H1 (cell line): ENCODE data around the gene ABHD16A. TPM values are rescaled to one million over a fixed set of nuclear protein-coding genes. Genes with fewer than 3 reads are reported as not detected.

Source experiments
- CTCF ChIA-PET: fragments of 300-600 bp; sonication (Branson Sonifier 250); formaldehyde crosslinking; loops from one replicate; lab custom pipeline; 2021; ENCODE audit not compliant: partially characterized antibody; lab: Charles Lee
- POLR2A ChIA-PET: fragments of 300-600 bp; sonication (Branson Sonifier 250); formaldehyde crosslinking; loops from one replicate; lab custom pipeline; 2021; ENCODE audit warnings: inconsistent platforms; ENCODE audit not compliant: partially characterized antibody; lab: Charles Lee
- DNase-seq, 2 experiments: peaks; one replicate each; pipeline versions ENCODE4 v3.0.0 to v3.0.0-alpha.2; 2010 to 2022; ENCODE audit warnings: low spot score in 2 of 2, low read depth in 1 of 2, mixed read lengths in 1 of 2
- FAIRE-seq: peaks from 2 replicates; lab custom pipeline; 2011; peaks lifted over from hg19 to GRCh38; lab: Jason Lieb, UNC
- H2AFZ ChIP-seq: 2 replicates; pipeline ENCODE4 v1.8.1; 2012; ENCODE audit warnings: low read length, inconsistent platforms
- H2AK5ac ChIP-seq: 2 replicates; pipeline ENCODE4 v1.6.1; 2013; ENCODE audit warnings: low read depth, low read length
- H2BK120ac ChIP-seq: replicated peaks from 2 replicates; pipeline ENCODE3; 2013; ENCODE audit warnings: low read depth, low read length, inconsistent platforms
- H2BK12ac ChIP-seq: 2 replicates; pipeline ENCODE4 v1.6.1; 2013; ENCODE audit warnings: low read depth, low read length
- H2BK15ac ChIP-seq: 2 replicates; pipeline ENCODE4 v1.6.1; 2013; ENCODE audit warnings: low read length
- H2BK20ac ChIP-seq: 2 replicates; pipeline ENCODE4 v1.6.1; 2013; ENCODE audit warnings: low read length
- H2BK5ac ChIP-seq: 2 replicates; pipeline ENCODE4 v1.6.1; 2013; ENCODE audit warnings: low read depth, low read length
- H3K14ac ChIP-seq: 2 replicates; pipeline ENCODE4 v1.6.1; 2013; ENCODE audit warnings: inconsistent platforms; ENCODE audit not compliant: insufficient read length
- H3K18ac ChIP-seq: 2 replicates; pipeline ENCODE4 v1.6.1; 2013; ENCODE audit warnings: low read length; ENCODE audit errors: extremely low read depth
- H3K23ac ChIP-seq: 2 replicates; pipeline ENCODE4 v1.6.1; 2013; ENCODE audit warnings: inconsistent platforms; ENCODE audit not compliant: insufficient read length
- H3K23me2 ChIP-seq: 2 replicates; pipeline ENCODE4 v1.6.1; 2013; ENCODE audit warnings: low read depth, low read length
- H3K27ac ChIP-seq: 2 replicates; pipeline ENCODE4 v1.6.1; 2011; ENCODE audit warnings: low read depth, low read length, inconsistent platforms
- H3K27me3 ChIP-seq, 4 experiments: replicated peaks in 1 of 4; 1 replicate in 1 of 4; 2 replicates in 3 of 4; pipeline versions ENCODE4 v1.6.1 to v1.8.1; 2011 to 2013; ENCODE audit warnings: low read length in 3 of 4, mild to moderate bottlenecking in 3 of 4, inconsistent platforms in 2 of 4, mixed read lengths in 2 of 4, moderate library complexity in 1 of 4; ENCODE audit not compliant: control insufficient read depth in 3 of 4, insufficient read depth in 3 of 4; ENCODE audit errors: extremely low read depth in 1 of 4
- H3K36me3 ChIP-seq, 4 experiments: 2 replicates each; pipeline versions ENCODE4 v1.6.1 to v1.8.1; 2011 to 2013; ENCODE audit warnings: mild to moderate bottlenecking in 4 of 4, low read length in 3 of 4, moderate library complexity in 2 of 4, control low read depth in 1 of 4, inconsistent platforms in 1 of 4; ENCODE audit not compliant: insufficient read depth in 4 of 4, control insufficient read depth in 2 of 4
- H3K4ac ChIP-seq: replicated peaks from 2 replicates; pipeline ENCODE3; 2013; ENCODE audit warnings: low read length, low read depth, mixed read lengths, inconsistent platforms; ENCODE audit not compliant: insufficient read length
- H3K4me1 ChIP-seq, 4 experiments: replicated peaks in 1 of 4; 1 replicate in 1 of 4; 2 replicates in 3 of 4; pipeline versions ENCODE4 v1.6.1 to v1.8.1; 2011 to 2013; ENCODE audit warnings: low read length in 3 of 4, inconsistent platforms in 2 of 4, mixed read lengths in 1 of 4; ENCODE audit not compliant: insufficient read depth in 4 of 4, control insufficient read depth in 3 of 4
- H3K4me2 ChIP-seq, 2 experiments: 2 replicates each; pipeline versions ENCODE4 v1.6.1 to v1.8.1; 2011 to 2013; ENCODE audit warnings: low read depth in 2 of 2, low read length in 2 of 2, control low read depth in 1 of 2, inconsistent platforms in 1 of 2, mild to moderate bottlenecking in 1 of 2; ENCODE audit not compliant: insufficient read depth in 1 of 2
- H3K4me3 ChIP-seq, 4 experiments: fragments of 200-600, 300-600 bp in 1 of 4; sonication (generic), shearing (Covaris generic), sonication (Bioruptor Twin) in 1 of 4; 2 replicates each; pipeline versions ENCODE4 v1.5.1 to v1.8.1; 2011 to 2016; ENCODE audit warnings: low read length in 4 of 4, low read depth in 3 of 4, control low read depth in 2 of 4, inconsistent platforms in 2 of 4, mild to moderate bottlenecking in 2 of 4, mixed read lengths in 1 of 4, moderate library complexity in 1 of 4; ENCODE audit not compliant: insufficient read depth in 2 of 4; ENCODE audit errors: extremely low read depth in 1 of 4
- H3K56ac ChIP-seq: replicated peaks from 2 replicates; pipeline ENCODE3; 2013; ENCODE audit warnings: low read depth, mild to moderate bottlenecking, mixed read lengths, low read length, inconsistent platforms; ENCODE audit not compliant: insufficient read length
- H3K79me1 ChIP-seq: 2 replicates; pipeline ENCODE4 v1.6.1; 2013; ENCODE audit warnings: low read depth, low read length, control low read depth
- H3K79me2 ChIP-seq, 2 experiments: 2 replicates each; pipeline versions ENCODE4 v1.6.1 to v1.8.1; 2012 to 2013; ENCODE audit warnings: low read length in 2 of 2, mild to moderate bottlenecking in 2 of 2, inconsistent platforms in 1 of 2; ENCODE audit not compliant: insufficient read depth in 2 of 2, control insufficient read depth in 1 of 2
- H3K9ac ChIP-seq, 4 experiments: replicated peaks in 1 of 4; 1 replicate in 1 of 4; 2 replicates in 3 of 4; pipeline versions ENCODE4 v1.6.1 to v1.8.1; 2011 to 2013; ENCODE audit warnings: low read depth in 3 of 4, low read length in 3 of 4, control low read depth in 2 of 4, mild to moderate bottlenecking in 2 of 4, moderate library complexity in 2 of 4, inconsistent platforms in 1 of 4; ENCODE audit errors: extremely low read depth in 1 of 4
- H3K9me3 ChIP-seq, 2 experiments: 2 replicates each; pipeline versions ENCODE4 v1.6.1 to v1.8.1; 2012 to 2013; ENCODE audit warnings: mild to moderate bottlenecking in 2 of 2, moderate library complexity in 2 of 2, control low read depth in 1 of 2, inconsistent platforms in 1 of 2, low read depth in 1 of 2, low read length in 1 of 2, mixed read lengths in 1 of 2; ENCODE audit not compliant: insufficient read depth in 2 of 2
- H4K20me1 ChIP-seq, 2 experiments: replicated peaks in 1 of 2; 2 replicates each; pipeline versions ENCODE3 to v1.8.1; 2011 to 2013; ENCODE audit warnings: inconsistent platforms in 2 of 2, low read length in 2 of 2, mild to moderate bottlenecking in 1 of 2; ENCODE audit not compliant: insufficient read depth in 2 of 2, control insufficient read depth in 1 of 2
- H4K5ac ChIP-seq: 2 replicates; pipeline ENCODE4 v1.6.1; 2013; ENCODE audit warnings: low read length, low read depth, mixed read lengths, inconsistent platforms; ENCODE audit not compliant: insufficient read length
- H4K8ac ChIP-seq: 2 replicates; pipeline ENCODE4 v1.8.0; 2013; ENCODE audit warnings: mild to moderate bottlenecking, moderate library complexity, low read length, inconsistent platforms; ENCODE audit not compliant: insufficient read depth; ENCODE audit errors: extremely low read depth
- H4K91ac ChIP-seq: replicated peaks from 2 replicates; pipeline ENCODE3; 2013; ENCODE audit warnings: low read length, mixed read lengths, inconsistent platforms; ENCODE audit not compliant: insufficient read length
- ATF2 ChIP-seq: IDR thresholded peaks from 2 replicates; pipeline ENCODE4 v1.6.1; 2012; ENCODE audit warnings: low read length, inconsistent platforms
- BCL11A ChIP-seq, 2 experiments: IDR thresholded peaks; one replicate each; pipeline ENCODE4 v1.6.1; 2011; ENCODE audit warnings: low read depth in 2 of 2, low read length in 2 of 2, mild to moderate bottlenecking in 2 of 2
- E2F6 ChIP-seq: IDR thresholded peaks from 2 replicates; pipeline ENCODE4 v1.6.1; 2012; ENCODE audit warnings: inconsistent platforms
- EGR1 ChIP-seq: IDR thresholded peaks from 2 replicates; pipeline ENCODE4 v1.6.1; 2011; ENCODE audit warnings: low read depth, low read length, borderline replicate concordance
- FOSL1 ChIP-seq: IDR thresholded peaks from 2 replicates; pipeline ENCODE4 v1.6.1; 2011; ENCODE audit warnings: mild to moderate bottlenecking, low read depth, low read length, moderate library complexity; ENCODE audit not compliant: insufficient read depth
- POLR2A ChIP-seq, 2 experiments: IDR thresholded peaks; 1 replicate in 1 of 2; 2 replicates in 1 of 2; pipeline ENCODE4 v1.6.1; 2011; ENCODE audit warnings: low read depth in 2 of 2, low read length in 2 of 2, mild to moderate bottlenecking in 2 of 2; ENCODE audit errors: control extremely low read depth in 1 of 2
- POU5F1 ChIP-seq: IDR thresholded peaks from 2 replicates; pipeline ENCODE4 v1.6.1; 2011; ENCODE audit warnings: low read depth, mild to moderate bottlenecking, low read length, moderate library complexity
- SP4 ChIP-seq: IDR thresholded peaks from 2 replicates; pipeline ENCODE4 v1.6.1; 2012; ENCODE audit warnings: low read length, inconsistent platforms
- SUZ12 ChIP-seq: fragments of 200-600 bp; sonication (generic); IDR thresholded peaks from 2 replicates; pipeline ENCODE4 v1.6.1; 2012; ENCODE audit warnings: mild to moderate bottlenecking, inconsistent platforms, low read length, moderate library complexity, mixed read lengths
- YY1 ChIP-seq: IDR thresholded peaks from 2 replicates; pipeline ENCODE4 v1.6.1; 2011; ENCODE audit warnings: low read depth, mild to moderate bottlenecking, low read length
- WGBS, 2 experiments: shearing (Covaris generic) in 1 of 2; methylation state at CpG; one replicate each; pipeline versions ENCODE4 v1.1.6 to v1.1.7; 2013 to 2015; ENCODE audit warnings: low lambda C conversion rate in 2 of 2, mixed read lengths in 2 of 2, inconsistent platforms in 1 of 2, low coverage in 1 of 2, missing lambda C conversion rate in 1 of 2; ENCODE audit not compliant: insufficient replicate concordance in 2 of 2, insufficient coverage in 1 of 2, insufficient read length in 1 of 2; ENCODE audit errors: extremely low coverage in 1 of 2, missing lambda C conversion rate in 1 of 2; 5-methylcytosine and 5-hydroxymethylcytosine counted together
- polyA plus RNA-seq, 7 experiments: library from polyadenylated mRNA; depleted of rRNA in 3 of 7; stranded (reverse) in 5 of 7; unstranded in 2 of 7; fragments of >200 nt in 5 of 7; fragments of 200-250 nt in 2 of 7; gene quantifications; 1 replicate in 5 of 7; 2 replicates in 1 of 7; 4 replicates in 1 of 7; pipeline versions ENCODE4 v1.2.1 to v1.2.3, GENCODE V29; 2011 to 2013; ENCODE audit warnings: missing spikeins in 2 of 7, mixed read lengths in 2 of 7
- total RNA-seq: library from RNA; stranded (reverse); fragmentation: NEBNext Ultra II Directional; extraction: Animal tissue kit (Norgen Biotek cat#: 25700); gene quantifications from 2 replicates; pipeline ENCODE4 v1.2.1, GENCODE V29; 2021

The ABHD16A gene
- total and polyA plus RNA-seq, 2 of the 8 experiments (the other 6 are each of a cell fraction or from before 2014, with no cell fraction given), result 32.9 to 40.2 TPM

- Histone ChIP-seq H3K79me1 (no peaks in the 10 kb centered on the region), H4K20me1 (no peaks in the 10 kb centered on the region), H3K79me2 (no peaks in the 10 kb centered on the region), H3K4me1 (peaks cover 0 to 5% (median 4%) of the 10 kb centered on the region in 4 experiments; a peak in 5 of 7 replicates), H3K23ac (no peak overlapping the region), H2BK5ac (no peak overlapping the region), H3K4me3 (no peak overlapping the region), H3K14ac (no peak overlapping the region), H2AK5ac (no peak overlapping the region), H2AFZ (no peak overlapping the region), H3K4ac (no peak overlapping the region), H2BK12ac (no peak overlapping the region), H2BK120ac (no peak overlapping the region), H2BK15ac (no peak overlapping the region), H3K56ac (no peak overlapping the region), H3K27ac (no peak overlapping the region), H3K36me3 (peaks cover 3 to 25% (median 17%) of the 10 kb centered on the region in 4 experiments; a peak in 5 of 8 replicates), H3K4me2 (peak overlapping the region in 1 of 2 experiments; percentile 28; a peak in 1 of 4 replicates), H4K5ac (no peak overlapping the region), H3K27me3 (no peaks in the 10 kb centered on the region; a peak in 1 of 7 replicates), H3K23me2 (peaks cover under 1% of the 10 kb centered on the region; the same call in 1 of the 2 replicates), H3K9ac (no peak overlapping the region), H4K8ac (peak overlapping the region; percentile 14), H2BK20ac (no peak overlapping the region), H4K91ac (no peak overlapping the region), H3K18ac (no peak overlapping the region), H3K9me3 (no peaks in the 10 kb centered on the region)
- WGBS, 2 experiments, result 91% methylated on average over 14 of the region's 14 CpGs; no CpG with 5 or more reads in 1 of the 2 experiments
- ChIA-PET POLR2A (interaction anchor here (0.8 to 6.6 kb wide), 4 partner anchors 24 to 140 kb away, joined by 3 to 33 read pairs (median 4); partner anchors contain the start of genes BAG6 and HSPA1B), CTCF (interaction anchor here (0.8 to 5.8 kb wide), 12 partner anchors 11 to 181 kb away, joined by 3 to 26 read pairs (median 4); partner anchors contain the start of genes CSNK2B, DDAH2, GPANK1 and LSM2)
- FAIRE-seq, result no peak
- no peak for DNase-seq
- TF ChIP-seq SUZ12 (no peak), EGR1 (no peak), SP4 (no peak), BCL11A (IDR thresholded peaks at IDR 0.05; ENCODE audit: low read depth in 2 of 2, low read length in 2 of 2) (no peak), FOSL1 (no peak), ATF2 (no peak), YY1 (no peak), POLR2A (IDR thresholded peaks at IDR 0.05; ENCODE audit: control extremely low read depth in 1 of 2, low read depth in 2 of 2, low read length in 2 of 2) (no peak), POU5F1 (no peak), E2F6 (no peak)
Measured at GRCh38 chr6:31687860-31688693, 15.0 kb downstream of the ABHD16A start.
